Stimulated activated CD4-positive, alpha-beta T cell treated with anti-CD3 and anti-CD28 coated beads, Interleukin-1b, Interleukin-23, amount 100 ng/mL, for 4 hours (primary cell): ENCODE measurements around the gene FLCN.

ENCODE experiments used
- DNase-seq, 2 donors: peaks; one replicate each; pipeline ENCODE4 v3.0.0-alpha.2; 2020; ENCODE audit warnings: low read depth in 2 of 2

Gene FLCN

DNA sequence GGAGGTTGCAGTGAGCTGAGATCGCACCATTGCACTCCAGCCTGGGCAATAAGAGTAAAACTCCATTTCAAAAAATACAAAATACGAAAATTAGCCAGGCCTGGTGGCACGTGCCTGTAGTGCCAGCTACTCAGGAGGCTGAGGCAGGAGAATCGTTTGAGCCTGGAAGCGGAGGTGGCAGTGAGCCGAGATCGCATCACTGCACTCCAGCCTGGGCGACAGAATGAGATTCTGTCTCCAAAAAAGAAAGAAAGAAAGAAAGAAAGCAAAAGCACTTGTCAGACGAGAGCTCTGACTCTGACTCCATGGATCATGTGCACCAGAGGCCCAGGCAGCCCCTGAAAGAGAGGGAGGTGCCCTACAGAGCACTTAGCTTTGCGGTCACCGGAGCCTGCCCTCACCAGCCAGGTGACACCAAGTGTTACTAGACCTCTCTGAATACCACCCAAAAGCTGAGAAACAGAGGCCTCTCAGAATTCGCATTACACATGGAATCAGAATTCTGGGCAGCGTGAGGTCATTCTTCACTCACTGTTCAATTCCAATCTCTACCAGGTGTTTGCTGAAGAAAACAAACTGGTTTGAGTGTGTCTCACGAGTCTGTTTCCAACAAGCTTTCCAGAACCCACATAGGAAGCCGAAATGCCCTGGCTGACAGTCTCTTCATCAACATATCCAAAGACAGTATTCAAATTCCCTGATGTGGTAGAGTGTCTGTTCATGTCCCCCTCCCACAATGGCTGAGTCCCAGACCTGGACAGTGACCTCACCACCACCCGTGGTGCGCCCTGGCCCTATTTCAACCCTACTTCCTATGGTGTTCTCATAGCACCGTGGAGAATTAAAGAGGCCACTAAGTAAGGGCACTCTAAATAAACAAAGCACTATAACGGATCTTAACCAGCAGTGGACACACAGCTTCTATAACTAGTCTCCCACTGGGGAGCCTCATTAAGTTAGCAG lies 1.5 kb downstream of the FLCN start:
- no peak for DNase-seq

- DNase-seq = no peak
Measured at GRCh38 chr17:17232303-17232621, 4.7 kb downstream of the FLCN start.

DNA sequence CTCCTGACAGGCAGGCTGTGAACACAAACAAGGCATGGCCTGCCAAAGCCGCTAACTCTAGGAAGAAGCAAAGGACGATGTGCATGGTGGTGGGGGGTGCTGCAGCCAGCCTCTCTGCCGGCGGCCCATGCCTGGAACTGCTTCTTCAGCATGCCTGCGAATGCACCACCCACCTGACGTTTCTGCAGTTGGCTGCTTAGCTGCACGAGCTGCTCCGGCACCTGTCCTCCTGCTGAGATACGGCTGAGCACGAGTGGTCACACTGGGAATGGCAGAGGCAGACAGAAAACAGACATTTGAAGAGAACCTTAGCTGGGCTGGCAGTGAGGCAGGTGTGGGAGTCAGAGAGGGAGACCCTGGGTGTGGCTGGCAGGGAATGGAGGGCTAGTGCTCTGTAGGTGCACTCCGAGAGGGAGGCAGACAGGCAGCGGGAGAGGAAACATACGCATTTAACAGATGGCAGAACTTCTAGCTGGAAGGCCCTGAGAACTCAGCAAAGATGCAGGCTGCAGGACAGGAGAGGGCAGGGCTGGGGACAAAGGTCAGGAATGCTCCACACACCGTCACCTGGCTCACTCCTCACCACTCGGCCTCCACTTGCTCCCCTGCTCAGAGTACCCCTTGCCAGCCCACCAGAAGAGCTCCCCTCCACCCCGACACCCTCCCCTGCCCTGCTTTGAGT lies 5.2 kb downstream of the FLCN start:
- no peak for DNase-seq

- no peak for DNase-seq
Measured at GRCh38 chr17:17229416-17230384, 7.3 kb downstream of the FLCN start.

- DNase-seq = no peak
Measured at GRCh38 chr17:17228521-17229279, 8.3 kb downstream of the FLCN start.

- no peak for DNase-seq
Measured at GRCh38 chr17:17227608-17228520, 9.1 kb downstream of the FLCN start.

GRCh38 chr17:17226451-17227265 lies 10.3 kb downstream of the FLCN start:
- DNase-seq = no peak

- no peak for DNase-seq
Measured at GRCh38 chr17:17225901-17226300, 11.1 kb downstream of the FLCN start.

GRCh38 chr17:17224137-17224536 lies 12.8 kb downstream of the FLCN start:
- no peak for DNase-seq

GRCh38 chr17:17223736-17224135 lies 13.2 kb downstream of the FLCN start:
- no peak for DNase-seq

DNA sequence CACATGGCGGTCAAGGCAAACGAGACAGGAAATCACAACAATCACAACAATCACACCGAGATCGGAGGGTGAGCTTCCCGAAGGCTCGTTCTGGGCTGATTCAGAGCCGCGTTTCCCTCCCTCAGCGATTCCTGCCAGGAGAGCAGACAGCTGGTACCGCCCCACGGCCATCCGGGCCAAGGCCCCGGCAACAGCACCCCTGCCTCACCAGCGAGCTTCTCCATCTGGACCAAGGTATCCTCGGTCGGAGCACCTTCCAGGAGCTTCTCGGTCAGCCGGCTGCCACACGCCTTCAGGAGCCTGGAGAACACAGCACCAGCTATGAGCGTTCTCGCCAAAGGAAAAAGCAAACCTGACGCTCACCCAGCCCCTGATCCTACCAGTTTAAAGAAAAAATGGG lies 15.6 kb downstream of the FLCN start:
- DNase-seq = no peak

DNA sequence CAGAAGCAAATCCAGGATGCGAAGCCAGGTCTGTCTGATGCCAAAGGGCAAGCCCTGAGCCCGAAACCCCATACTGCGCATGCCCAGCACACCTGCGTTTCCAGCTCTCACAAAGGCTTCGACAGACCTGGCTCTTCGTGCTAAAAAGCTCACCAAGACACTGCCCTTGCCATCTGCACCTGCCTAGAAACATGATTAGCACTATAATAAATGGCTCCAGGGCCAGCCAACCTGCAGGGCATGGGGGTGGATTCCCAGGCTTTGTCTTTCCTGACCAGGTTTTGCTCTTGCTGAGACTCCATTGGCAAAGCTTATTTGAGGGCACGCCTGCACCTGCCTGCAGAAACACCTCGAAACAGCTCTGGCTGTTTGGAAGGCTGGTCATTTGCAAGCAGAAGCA lies 16.4 kb downstream of the FLCN start:
- no peak for DNase-seq

- no peak for DNase-seq
Measured at GRCh38 chr17:17217995-17218394, 19.0 kb downstream of the FLCN start.

- DNase-seq = no peak
Measured at GRCh38 chr17:17216776-17217175, 20.2 kb downstream of the FLCN start.

- DNase-seq = no peak
Measured at GRCh38 chr17:17216236-17216635, 20.7 kb downstream of the FLCN start.

- no peak for DNase-seq
Measured at GRCh38 chr17:17215575-17215974, 21.4 kb downstream of the FLCN start.

DNA sequence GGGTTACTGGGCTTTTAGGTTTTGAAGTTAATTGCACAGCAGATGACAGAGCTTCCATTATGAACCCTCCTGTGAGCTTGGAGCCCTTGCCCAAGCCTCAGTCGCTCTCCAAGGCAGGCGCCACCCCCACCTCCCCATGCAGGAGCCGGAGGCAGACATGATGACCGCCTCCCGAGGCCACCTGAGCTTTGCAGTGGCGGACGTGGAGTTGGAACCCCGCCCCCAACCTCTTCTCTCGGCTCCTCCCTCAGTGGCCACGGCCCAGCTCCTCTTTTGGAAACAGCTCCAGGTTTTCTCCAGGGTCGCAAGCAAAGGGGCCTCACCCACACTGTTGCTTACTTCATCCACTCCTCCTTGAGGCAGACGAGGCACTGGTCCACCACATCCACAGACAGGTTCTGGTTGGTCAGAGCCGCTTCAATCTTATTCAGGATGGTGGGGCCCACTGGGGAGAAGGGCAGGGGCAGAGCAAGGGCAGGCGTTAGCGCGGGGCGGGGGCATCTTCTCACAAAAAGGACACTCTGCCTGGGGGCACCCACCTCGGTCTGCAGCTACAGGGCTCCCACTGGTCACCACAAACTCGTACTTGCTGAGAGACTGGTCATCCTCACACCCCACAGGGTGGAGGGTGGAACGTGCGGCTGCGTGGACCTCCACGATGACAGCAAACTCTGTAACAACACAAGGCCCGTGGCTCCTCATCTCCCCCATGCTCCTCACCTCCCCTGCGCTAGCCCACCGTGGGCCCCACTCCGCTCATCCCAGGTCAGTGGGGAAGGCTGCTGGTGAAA lies 22.1 kb downstream of the FLCN start:
- DNase-seq = no peak

DNA sequence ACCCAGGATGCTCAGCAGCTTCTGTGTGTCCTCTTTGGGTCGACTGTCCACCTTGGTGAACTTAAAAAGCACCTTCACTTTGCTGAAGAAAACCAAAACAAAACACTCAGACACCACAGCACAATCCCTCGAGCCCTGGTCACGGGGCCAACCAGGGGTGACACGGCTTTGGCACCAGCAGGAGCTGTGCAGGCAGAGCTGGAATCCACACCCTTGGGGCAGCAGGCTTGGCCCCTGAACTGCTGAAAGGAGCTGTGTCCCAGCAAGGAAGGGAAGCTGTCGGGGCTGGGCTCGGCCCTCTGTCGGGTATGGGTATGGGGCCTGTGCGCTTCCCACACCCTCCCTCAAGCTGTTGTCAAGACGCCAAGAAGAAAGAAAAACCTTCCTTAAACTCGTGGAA lies 23.2 kb downstream of the FLCN start:
- no peak for DNase-seq

GRCh38 chr17:17207998-17208397 lies 29.0 kb downstream of the FLCN start:
- DNase-seq = no peak
